ENCODE measurements around the gene PICALM. TPM values are rescaled to one million over a fixed set of nuclear protein-coding genes. Genes with fewer than 3 reads are reported as not detected.

The PICALM gene
- 466 TPM for total RNA-seq (2013)
- polyA plus RNA-seq = 100 to 1,000 TPM in 1 of 3 donors, 10 to 100 TPM in 2; 62.4 to 241 (median 81.0) TPM
- polyA minus RNA-seq = 361 and 486 TPM in 2 replicates
- 474 to 660 (median 553) reads per million in 11 experiments for total RNA-seq

- peak within 1 kb of the TSS; percentile 90 for H3K4me2 ChIP-seq (replicated peaks; ENCODE audit: extremely low read depth, low read length, poor library complexity, severe bottlenecking)
- H4K20me1 ChIP-seq (ENCODE audit: insufficient read depth, low read length) = peaks cover 40% of the 10 kb centered on the region
- H3K36me3 Mint-ChIP-seq = peaks cover 6 to 10% of the 10 kb centered on the region in 2 donors
- peaks cover 0 to 5% (median 2%) of the 10 kb centered on the region in 7 donors for H3K9me3 Mint-ChIP-seq
- no peaks in the 10 kb centered on the region for H3K27me3 ChIP-seq (ENCODE audit: control insufficient read depth in 2 of 2, insufficient read depth in 2 of 2, low read length in 2 of 2)
- TF ChIP-seq CTCF (IDR thresholded peaks at IDR 0.05) = no peak
- H3K27ac ChIP-seq (ENCODE audit: low read depth in 1 of 2, low read length in 2 of 2) = peak within 1 kb of the TSS; percentile 97 to 99
- peaks cover 32 to 38% of the 10 kb centered on the region in 2 donors for H3K4me1 ChIP-seq (ENCODE audit: control insufficient read depth in 1 of 2, insufficient read depth in 2 of 2, low read length in 2 of 2)
- H3K4me3 Mint-ChIP-seq = peak within 1 kb of the TSS; percentile 99 to 100
- peaks cover 0 to 3% (median 0%) of the 10 kb centered on the region in 3 donors for H3K27me3 Mint-ChIP-seq (ENCODE audit: low read depth in 3 of 3)
- no peaks in the 10 kb centered on the region for H3K36me3 ChIP-seq (replicated peaks in 1 of 2; ENCODE audit: control insufficient read depth in 1 of 2, insufficient read depth in 2 of 2, low read length in 2 of 2)
- H3K9me3 ChIP-seq (replicated peaks in 1 of 2; ENCODE audit: control insufficient read depth in 1 of 2, insufficient read depth in 1 of 2, low read length in 2 of 2) = no peaks in the 10 kb centered on the region
- H3K9ac ChIP-seq (ENCODE audit: insufficient read depth, low read length, poor library complexity, severe bottlenecking) = peak within 1 kb of the TSS; percentile 96
- peaks cover 53% of the 10 kb centered on the region for H3K79me2 ChIP-seq (ENCODE audit: insufficient read depth, low read length)
- peak within 1 kb of the TSS; percentile 99 to 100 (median 99) for H3K27ac Mint-ChIP-seq
- peak within 1 kb of the TSS; percentile 73 to 100 (median 81) for H3K4me3 ChIP-seq (replicated peaks in 1 of 3; ENCODE audit: low read depth in 2 of 3, low read length in 3 of 3)
- peaks cover 32% of the 10 kb centered on the region for H3K4me1 Mint-ChIP-seq
- H2AFZ ChIP-seq (ENCODE audit: insufficient read depth, low read depth, low read length, poor library complexity, severe bottlenecking) = no peak within 1 kb of the TSS
- WGBS (ENCODE audit: insufficient coverage) = under 1% methylated on average over 36 of the region's 48 CpGs
- peak; percentile 99 to 100 (median 99) for DNase-seq
- intact Hi-C loops (cut with micrococcal nuclease) = loop anchor here (1.0 to 5.0 kb wide), 4 partner anchors 22 to 176 kb away; no protein-coding TSS in a partner anchor
Observed at GRCh38 chr11:86068951-86069407, at the start of gene PICALM. Gene PICALM (minus strand): TSS chr11:86069084. CDS start chr11:86068780, 304 bp downstream.

- no peak overlapping the region for H3K27ac Mint-ChIP-seq
- no peaks in the 10 kb centered on the region for H3K79me2 ChIP-seq (ENCODE audit: insufficient read depth, low read length)
- no peak overlapping the region for H3K4me3 Mint-ChIP-seq
- H3K9me3 ChIP-seq (replicated peaks in 1 of 2; ENCODE audit: control insufficient read depth in 1 of 2, insufficient read depth in 1 of 2, low read length in 2 of 2) = no peaks in the 10 kb centered on the region
- intact Hi-C loops (cut with micrococcal nuclease) = no loop called here
- no peaks in the 10 kb centered on the region for H3K36me3 Mint-ChIP-seq
- H3K4me3 ChIP-seq (replicated peaks in 1 of 3; ENCODE audit: low read depth in 2 of 3, low read length in 3 of 3) = no peak overlapping the region
- H3K4me1 Mint-ChIP-seq = peaks cover 25% of the 10 kb centered on the region
- no peak for TF ChIP-seq CTCF (IDR thresholded peaks at IDR 0.05)
- no peak overlapping the region for H3K27ac ChIP-seq (ENCODE audit: low read depth in 1 of 2, low read length in 2 of 2)
- H3K4me2 ChIP-seq (replicated peaks; ENCODE audit: extremely low read depth, low read length, poor library complexity, severe bottlenecking) = no peak overlapping the region
- no peaks in the 10 kb centered on the region for H3K36me3 ChIP-seq (replicated peaks in 1 of 2; ENCODE audit: control insufficient read depth in 1 of 2, insufficient read depth in 2 of 2, low read length in 2 of 2)
- no peaks in the 10 kb centered on the region for H3K9me3 Mint-ChIP-seq
- H3K9ac ChIP-seq (ENCODE audit: insufficient read depth, low read length, poor library complexity, severe bottlenecking) = no peak overlapping the region
- H3K4me1 ChIP-seq (ENCODE audit: control insufficient read depth in 1 of 2, insufficient read depth in 2 of 2, low read length in 2 of 2) = peaks cover 9 to 13% of the 10 kb centered on the region in 2 donors
- WGBS (ENCODE audit: insufficient coverage) = 100% methylated on average over 1 of the region's 2 CpGs
- H4K20me1 ChIP-seq (ENCODE audit: insufficient read depth, low read length) = no peaks in the 10 kb centered on the region
- peaks cover 0 to 3% (median 0%) of the 10 kb centered on the region in 3 donors for H3K27me3 Mint-ChIP-seq (ENCODE audit: low read depth in 3 of 3)
- no peak for DNase-seq
- H2AFZ ChIP-seq (ENCODE audit: insufficient read depth, low read depth, low read length, poor library complexity, severe bottlenecking) = peak overlapping the region; percentile 0
- H3K27me3 ChIP-seq (ENCODE audit: control insufficient read depth in 2 of 2, insufficient read depth in 2 of 2, low read length in 2 of 2) = no peaks in the 10 kb centered on the region
Observed at GRCh38 chr11:86118253-86118652, 49.4 kb upstream of the PICALM start.
